Spleen (tissue), 7 donors: ENCODE results near the gene IGSF9.

Source experiments
- POLR2A ChIP-seq, 3 donors: fragments of 450-650 bp; IDR thresholded peaks; one replicate each; pipeline ENCODE4 v1.5.1; 2017; ENCODE audit warnings: antibody characterized with exemption in 3 of 3, mild to moderate bottlenecking in 1 of 3
- POLR2AphosphoS5 ChIP-seq, 3 donors: sonication (generic); formaldehyde crosslinking; IDR thresholded peaks; one replicate each; pipeline ENCODE4 v1.5.1; 2017; ENCODE audit warnings: antibody characterized with exemption in 3 of 3
- TF ChIP-seq, protein P1 (sequence below), 11 experiments: fragments of 200-600 bp in 7 of 11; fragments of 450-650 bp in 4 of 11; sonication (generic) in 4 of 11; IDR thresholded peaks in 8 of 11; conservative IDR thresholded peaks in 3 of 11; 1 replicate in 7 of 11; 2 replicates in 4 of 11; pipeline versions ENCODE4 v1.4.0 to v1.8.0; 2016 to 2021; ENCODE audit warnings: antibody characterized with exemption in 11 of 11, inconsistent platforms in 4 of 11, mild to moderate bottlenecking in 1 of 11
- donor health status: DM: no; HTN: no; CAD: no; lungs with moderate emphysema.
- donor health status: DM: no; HTN: no; CAD: no.
- donor health status: DM: no; HTN: no; CAD: no.

DNA sequence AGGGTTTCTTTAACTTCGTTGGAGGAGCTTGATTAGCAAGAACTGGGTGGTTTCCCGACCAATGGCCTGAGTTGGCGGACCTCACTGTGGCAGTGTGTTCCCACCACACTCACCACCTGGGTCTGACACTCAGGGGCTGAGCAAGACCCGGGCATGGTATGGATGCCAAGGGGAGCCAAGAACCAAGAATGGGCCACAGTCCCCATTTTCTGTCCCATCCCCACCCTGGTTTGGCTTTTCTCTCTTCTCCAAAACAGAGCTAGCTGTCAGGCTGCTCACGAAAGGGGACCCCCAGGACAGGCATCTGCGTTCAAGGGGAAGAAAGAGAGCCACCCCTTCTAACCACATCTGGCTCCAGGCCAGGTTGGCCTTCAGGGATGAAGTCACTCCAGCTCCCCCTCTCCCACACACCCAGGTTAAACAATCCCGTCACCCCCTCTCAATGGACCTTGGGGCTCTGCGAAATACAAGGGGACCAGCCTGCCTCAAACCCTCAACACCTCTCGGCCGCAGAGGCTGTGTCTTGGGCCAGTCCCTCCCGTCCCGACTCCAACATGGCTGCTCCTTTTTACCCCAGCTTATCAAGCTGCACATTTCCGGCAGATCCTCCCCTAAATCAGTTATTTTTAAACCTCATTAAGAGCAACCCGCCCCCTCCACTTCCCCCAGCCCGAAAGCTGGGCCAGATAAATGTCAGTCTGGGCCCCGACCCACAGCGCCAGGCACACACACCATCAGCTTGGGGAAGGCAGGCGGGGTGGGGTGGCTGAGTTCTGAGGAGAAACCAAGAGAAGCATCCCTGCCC is 23.5 kb downstream of the IGSF9 start:
- TF ChIP-seq POLR2AphosphoS5 (IDR thresholded peaks at IDR 0.05), result peak in 2 of 3 donors; percentile 42 to 73
- TF ChIP-seq POLR2A (IDR thresholded peaks at IDR 0.05), result peak in 1 of 3 donors; percentile 36
- TF ChIP-seq, protein P1, sequence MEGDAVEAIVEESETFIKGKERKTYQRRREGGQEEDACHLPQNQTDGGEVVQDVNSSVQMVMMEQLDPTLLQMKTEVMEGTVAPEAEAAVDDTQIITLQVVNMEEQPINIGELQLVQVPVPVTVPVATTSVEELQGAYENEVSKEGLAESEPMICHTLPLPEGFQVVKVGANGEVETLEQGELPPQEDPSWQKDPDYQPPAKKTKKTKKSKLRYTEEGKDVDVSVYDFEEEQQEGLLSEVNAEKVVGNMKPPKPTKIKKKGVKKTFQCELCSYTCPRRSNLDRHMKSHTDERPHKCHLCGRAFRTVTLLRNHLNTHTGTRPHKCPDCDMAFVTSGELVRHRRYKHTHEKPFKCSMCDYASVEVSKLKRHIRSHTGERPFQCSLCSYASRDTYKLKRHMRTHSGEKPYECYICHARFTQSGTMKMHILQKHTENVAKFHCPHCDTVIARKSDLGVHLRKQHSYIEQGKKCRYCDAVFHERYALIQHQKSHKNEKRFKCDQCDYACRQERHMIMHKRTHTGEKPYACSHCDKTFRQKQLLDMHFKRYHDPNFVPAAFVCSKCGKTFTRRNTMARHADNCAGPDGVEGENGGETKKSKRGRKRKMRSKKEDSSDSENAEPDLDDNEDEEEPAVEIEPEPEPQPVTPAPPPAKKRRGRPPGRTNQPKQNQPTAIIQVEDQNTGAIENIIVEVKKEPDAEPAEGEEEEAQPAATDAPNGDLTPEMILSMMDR (IDR thresholded peaks at IDR 0.05 in 8 of 11, conservative IDR thresholded peaks at IDR 0.05 in 3 of 11), result no peak
